GM12878 (cell line): ENCODE data around the gene STAB2. TPM values are rescaled to one million over a fixed set of nuclear protein-coding genes. Genes with fewer than 3 reads are reported as not detected.

Experiments used
- ATAC-seq: fragments of 200-7000 bp; cut with Tn5 transposase; 3 replicates; pipeline ENCODE4 v1.9.1; 2020; ENCODE audit warnings: mild to moderate bottlenecking, moderate library complexity
- BruUV-seq: library from RNA; stranded (reverse); fragments of 400-500 nt; replicated peaks from 2 replicates; lab custom pipeline; 2021; lab: Mats Ljungman, UMichigan
- CTCF ChIA-PET: fragments of 300-600 bp; sonication (Branson Sonifier 250); formaldehyde crosslinking; extraction: SDS; loops from one replicate; lab custom pipeline; 2021; ENCODE audit warnings: inconsistent platforms; lab: Yijun Ruan, JAX
- POLR2A ChIA-PET: fragments of 350-600 bp; formaldehyde crosslinking; extraction: SDS; loops from one replicate; lab custom pipeline; 2021; ENCODE audit warnings: inconsistent platforms; lab: Charles Lee
- RAD21 ChIA-PET: fragments of 300-600 bp; sonication (Branson Sonifier 250); formaldehyde crosslinking; loops from one replicate; lab custom pipeline; 2023; ENCODE audit warnings: antibody characterized with exemption; ENCODE audit not compliant: unreplicated experiment; lab: Charles Lee
- SMC1A ChIA-PET: fragments of 300-600 bp; sonication (Branson Sonifier 250); formaldehyde crosslinking; loops from one replicate; lab custom pipeline; 2023; ENCODE audit not compliant: unreplicated experiment, uncharacterized antibody; lab: Charles Lee
- DNase-seq: peaks from one replicate; pipeline ENCODE4 v3.0.0-alpha.2; 2011; ENCODE audit warnings: low read depth, low spot score
- FAIRE-seq: peaks from 3 replicates; lab custom pipeline; 2011; peaks lifted over from hg19 to GRCh38; lab: Jason Lieb, UNC
- H2AFZ ChIP-seq: 2 replicates; pipeline ENCODE4 v1.6.0; 2011; ENCODE audit warnings: low read depth, low read length, control low read depth; ENCODE audit not compliant: control insufficient read depth
- H3K27ac ChIP-seq: 2 replicates; pipeline ENCODE4 v1.5.1; 2011; ENCODE audit warnings: control low read depth; ENCODE audit not compliant: control insufficient read depth, insufficient read depth
- H3K27me3 ChIP-seq, 2 experiments: replicated peaks in 1 of 2; 2 replicates each; pipeline versions ENCODE4 v1.6.0 to v1.6.1; 2011; ENCODE audit warnings: low read length in 1 of 2; ENCODE audit not compliant: control insufficient read depth in 2 of 2, insufficient read depth in 2 of 2
- H3K36me3 ChIP-seq, 2 experiments: 2 replicates each; pipeline ENCODE4 v1.5.1; 2011; ENCODE audit warnings: low read length in 1 of 2; ENCODE audit not compliant: control insufficient read depth in 2 of 2, insufficient read depth in 2 of 2
- H3K4me1 ChIP-seq: 2 replicates; pipeline ENCODE4 v1.6.1; 2011; ENCODE audit warnings: mild to moderate bottlenecking, low read length, moderate library complexity, mixed read lengths; ENCODE audit not compliant: control insufficient read depth, insufficient read depth
- H3K4me2 ChIP-seq: 2 replicates; pipeline ENCODE4 v1.6.0; 2011; ENCODE audit warnings: control low read depth; ENCODE audit not compliant: control insufficient read depth, insufficient read depth
- H3K4me3 ChIP-seq: fragments of 200-600 bp; sonication (generic); 2 replicates; pipeline ENCODE4 v1.5.1; 2016
- H3K79me2 ChIP-seq: 2 replicates; pipeline ENCODE4 v1.6.0; 2011; ENCODE audit warnings: low read length; ENCODE audit not compliant: control insufficient read depth, insufficient read depth
- H3K9ac ChIP-seq: 2 replicates; pipeline ENCODE4 v1.8.0; 2011; ENCODE audit warnings: low read length, control low read depth, mixed read lengths; ENCODE audit not compliant: control insufficient read depth, insufficient read depth
- H3K9me3 ChIP-seq: replicated peaks from 3 replicates; pipeline ENCODE4 v1.5.1; 2011; ENCODE audit warnings: mild to moderate bottlenecking, low read length; ENCODE audit not compliant: control insufficient read depth, insufficient read depth
- H4K20me1 ChIP-seq: 2 replicates; pipeline ENCODE4 v1.6.0; 2011; ENCODE audit not compliant: control insufficient read depth, insufficient read depth
- CHD1 ChIP-seq: IDR thresholded peaks from 2 replicates; pipeline ENCODE4 v1.6.1; 2012; ENCODE audit warnings: low read depth, low read length, improper control_type of control experiment
- CREB1 ChIP-seq: IDR thresholded peaks from 2 replicates; pipeline ENCODE4 v1.6.1; 2012; ENCODE audit warnings: low read depth, mild to moderate bottlenecking, inconsistent platforms
- FOXK2 ChIP-seq: fragments of 450-650 bp; IDR thresholded peaks from 2 replicates; pipeline ENCODE4 v1.6.1; 2017; ENCODE audit warnings: mild to moderate bottlenecking, moderate library complexity
- RB1 ChIP-seq: fragments of 450-650 bp; formaldehyde crosslinking; IDR thresholded peaks from 2 replicates; pipeline ENCODE4 v1.6.1; 2017; ENCODE audit warnings: mild to moderate bottlenecking, borderline replicate concordance
- STAT3 ChIP-seq: IDR thresholded peaks from 2 replicates; pipeline ENCODE4 v1.6.1; 2011; ENCODE audit warnings: low read depth, low read length, improper control_type of control experiment
- YY1 ChIP-seq: IDR thresholded peaks from 2 replicates; pipeline ENCODE4 v1.6.1; 2011; ENCODE audit warnings: low read depth, mild to moderate bottlenecking, low read length
- ZNF24 ChIP-seq: fragments of 450-650 bp; IDR thresholded peaks from 2 replicates; pipeline ENCODE4 v1.6.1; 2017; ENCODE audit warnings: antibody characterized with exemption, mild to moderate bottlenecking
- WGBS: methylation state at CpG from one replicate; pipeline ENCODE4 v1.1.6; 2016; ENCODE audit warnings: low lambda C conversion rate; ENCODE audit not compliant: insufficient replicate concordance, insufficient coverage; ENCODE audit errors: missing lambda C conversion rate; 5-methylcytosine and 5-hydroxymethylcytosine counted together
- in situ Hi-C: fragments of 300-500 bp; cut with MboI; formaldehyde crosslinking; loops from 9 replicates; pipeline ENCODE4 v1.14.3; 2018; ENCODE audit warnings: mixed read lengths
- intact Hi-C: fragments of 100-400 bp; cut with micrococcal nuclease; formaldehyde crosslinking; loops from one replicate; pipeline ENCODE4 v1.14.2; 2022; ENCODE audit not compliant: unreplicated experiment
- polyA plus RNA-seq, 11 experiments: library from polyadenylated mRNA; depleted of rRNA in 4 of 11; unstranded in 6 of 11; stranded (reverse) in 5 of 11; fragments of >200 nt; fragmentation: Nextera tagmentation in 4 of 11; fragmentation: Illumina TruSeq in 1 of 11; extraction: Ambion mirVana in 4 of 11; extraction: Trizol in 1 of 11; gene quantifications; 1 replicate in 1 of 11; 2 replicates in 10 of 11; pipeline versions ENCODE4 v1.2.1 to v1.2.3, GENCODE V29; 2011 to 2016; ENCODE audit warnings: inconsistent platforms in 2 of 11, missing spikeins in 2 of 11, low read depth in 1 of 11
- total RNA-seq, 4 experiments: library from RNA; depleted of rRNA in 3 of 4; stranded (reverse); fragments of >200 nt in 3 of 4; fragmentation: Illumina TruSeq in 1 of 4; extraction: Trizol in 1 of 4; gene quantifications; 2 replicates each; pipeline versions ENCODE4 v1.2.1 to v1.2.3, GENCODE V29; 2013 to 2021
- TF ChIP-seq, protein P1 (sequence below): fragments of 450-650 bp; IDR thresholded peaks from 2 replicates; pipeline ENCODE4 v1.6.1; 2016; ENCODE audit warnings: mild to moderate bottlenecking, moderate library complexity, borderline replicate concordance
- TF ChIP-seq, protein P2 (sequence below): IDR thresholded peaks from 2 replicates; pipeline ENCODE4 v1.6.1; 2011; ENCODE audit warnings: borderline replicate concordance, low read depth, mild to moderate bottlenecking, moderate library complexity, low read length; ENCODE audit not compliant: insufficient read depth, poor library complexity, severe bottlenecking

Gene STAB2
- total and polyA plus RNA-seq, 10 of the 15 experiments (the other 5 are each of a cell fraction or from before 2014, with no cell fraction given) = 0.37 TPM; not detected in 9

DNA sequence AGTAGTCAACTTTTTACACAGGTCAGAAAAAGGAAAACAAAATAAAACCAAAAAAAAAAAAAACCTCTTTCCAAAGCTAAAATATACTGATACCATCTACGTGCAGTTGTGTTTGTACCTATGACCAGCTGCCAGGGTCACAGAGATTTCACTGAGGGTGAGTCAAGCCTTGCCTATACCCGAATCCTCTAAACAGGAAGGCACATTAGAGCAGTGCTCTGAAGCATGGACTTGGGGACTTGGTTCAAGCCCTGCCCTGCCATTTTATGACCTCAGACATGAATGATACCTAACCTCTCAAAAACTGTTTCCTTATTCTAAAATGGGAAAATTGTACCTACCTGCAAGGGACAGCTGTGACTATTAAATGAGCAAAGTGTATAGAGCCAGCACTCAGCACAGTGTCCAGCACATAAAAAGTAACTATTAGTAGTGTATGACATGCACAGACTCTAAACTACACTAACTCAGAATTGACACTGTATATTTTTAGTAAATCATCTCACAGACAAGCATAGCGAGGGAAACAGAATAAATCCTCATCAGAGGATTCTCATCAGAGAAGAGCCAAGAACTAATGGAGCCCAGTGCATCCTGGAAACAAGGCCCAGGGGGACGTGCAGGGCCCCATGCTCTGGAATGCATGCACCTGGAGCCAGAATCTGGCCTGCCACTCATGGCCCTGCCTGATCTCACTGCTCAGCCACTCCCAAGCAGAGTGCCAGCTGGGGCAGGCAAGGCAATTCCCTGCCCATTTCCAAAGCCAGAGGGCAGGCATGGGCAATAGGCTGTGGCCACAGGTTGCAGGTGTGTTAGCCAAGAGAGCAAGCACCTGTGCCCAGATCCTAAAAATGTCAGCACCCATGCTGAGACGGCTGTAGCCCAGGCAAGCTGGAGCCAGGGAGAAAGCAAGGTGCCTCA, 196.9 kb downstream of the STAB2 start:
- ChIA-PET POLR2A (no interaction called here), RAD21 (no interaction called here), SMC1A (interaction anchor here (1.4 kb wide), 1 partner anchor 9 kb away, joined by 3 read pairs; no protein-coding TSS in a partner anchor), CTCF (no interaction called here)
- ATAC-seq = no peak
- Histone ChIP-seq H3K4me3 (no peak overlapping the region), H3K4me1 (no peaks in the 10 kb centered on the region), H3K36me3 (peaks cover 5 to 12% of the 10 kb centered on the region in 2 experiments; a peak in 3 of 4 replicates), H4K20me1 (no peaks in the 10 kb centered on the region), H3K9me3 (no peaks in the 10 kb centered on the region), H3K4me2 (no peak overlapping the region), H3K27ac (no peak overlapping the region), H3K79me2 (no peaks in the 10 kb centered on the region), H2AFZ (no peak overlapping the region), H3K27me3 (no peaks in the 10 kb centered on the region), H3K9ac (no peak overlapping the region)
- DNase-seq = no peak
- intact Hi-C loops = no loop called here
- BruUV-seq = no TSS peak
- WGBS = 82% methylated on average over 5 of the region's 5 CpGs
- TF ChIP-seq ZNF24 (no peak), CREB1 (no peak)
- in situ Hi-C loops = no loop called here
- FAIRE-seq = no peak

DNA sequence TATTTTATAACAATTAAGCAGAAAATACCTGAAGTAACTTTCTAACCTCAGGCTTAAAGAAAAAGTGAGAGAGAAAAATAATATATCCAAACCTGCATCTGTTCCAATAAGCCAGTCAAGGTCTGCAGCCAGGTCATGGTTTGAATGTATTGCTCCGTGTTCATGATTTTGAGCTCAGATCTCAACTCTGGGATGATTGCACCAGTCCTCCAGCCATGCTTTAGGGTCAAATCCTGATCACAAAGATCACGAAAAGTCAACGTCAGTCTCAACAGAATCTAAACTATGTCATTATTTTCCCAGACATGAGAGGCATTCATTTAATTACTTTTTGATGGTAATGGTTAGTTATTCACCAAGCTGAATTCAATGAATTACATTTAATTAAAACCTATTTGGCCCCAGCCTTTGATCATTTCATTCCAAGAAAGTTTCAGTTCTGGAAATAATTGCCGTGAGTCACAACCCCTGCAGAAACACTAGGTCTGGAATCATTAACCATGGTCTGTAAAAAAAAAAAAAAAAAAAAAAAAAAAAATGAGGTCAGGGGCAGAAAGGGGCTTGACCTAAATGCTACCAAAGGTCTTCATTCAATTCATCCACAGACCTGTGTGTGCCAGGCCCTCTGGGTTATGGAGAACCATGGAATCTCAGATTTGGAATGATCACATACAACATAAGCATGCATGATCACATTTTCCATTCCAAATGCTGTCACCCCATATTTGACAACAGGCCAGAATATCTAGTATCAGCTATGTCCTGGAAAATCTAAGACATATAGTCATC, 198.4 kb downstream of the STAB2 start:
- no peaks in the 10 kb centered on the region for H3K4me1 ChIP-seq
- H3K27me3 ChIP-seq = no peaks in the 10 kb centered on the region
- in situ Hi-C loops (no loop called here), intact Hi-C loops (no loop called here)
- no peaks in the 10 kb centered on the region for H3K9me3 ChIP-seq
- SMC1A ChIA-PET = interaction anchor here (1.2 to 1.4 kb wide), 2 partner anchors 7 to 91 kb away, joined by 3 read pairs; no protein-coding TSS in a partner anchor
- CTCF ChIA-PET = no interaction called here
- RAD21 ChIA-PET = no interaction called here
- no peak overlapping the region for H3K9ac ChIP-seq
- no TSS peak for BruUV-seq
- FAIRE-seq (peak; percentile 38), DNase-seq (no peak), ATAC-seq (no peak)
- H2AFZ ChIP-seq = no peak overlapping the region
- WGBS = 73% methylated on average over 4 of the region's 4 CpGs
- peaks cover 5 to 8% of the 10 kb centered on the region in 2 experiments; a peak in 3 of 4 replicates for H3K36me3 ChIP-seq
- POLR2A ChIA-PET = no interaction called here
- H3K4me3 ChIP-seq = no peak overlapping the region
- H3K4me2 ChIP-seq = no peak overlapping the region
- H3K27ac ChIP-seq = no peak overlapping the region
- H4K20me1 ChIP-seq = no peaks in the 10 kb centered on the region
- H3K79me2 ChIP-seq = no peaks in the 10 kb centered on the region
- TF ChIP-seq, protein P1, sequence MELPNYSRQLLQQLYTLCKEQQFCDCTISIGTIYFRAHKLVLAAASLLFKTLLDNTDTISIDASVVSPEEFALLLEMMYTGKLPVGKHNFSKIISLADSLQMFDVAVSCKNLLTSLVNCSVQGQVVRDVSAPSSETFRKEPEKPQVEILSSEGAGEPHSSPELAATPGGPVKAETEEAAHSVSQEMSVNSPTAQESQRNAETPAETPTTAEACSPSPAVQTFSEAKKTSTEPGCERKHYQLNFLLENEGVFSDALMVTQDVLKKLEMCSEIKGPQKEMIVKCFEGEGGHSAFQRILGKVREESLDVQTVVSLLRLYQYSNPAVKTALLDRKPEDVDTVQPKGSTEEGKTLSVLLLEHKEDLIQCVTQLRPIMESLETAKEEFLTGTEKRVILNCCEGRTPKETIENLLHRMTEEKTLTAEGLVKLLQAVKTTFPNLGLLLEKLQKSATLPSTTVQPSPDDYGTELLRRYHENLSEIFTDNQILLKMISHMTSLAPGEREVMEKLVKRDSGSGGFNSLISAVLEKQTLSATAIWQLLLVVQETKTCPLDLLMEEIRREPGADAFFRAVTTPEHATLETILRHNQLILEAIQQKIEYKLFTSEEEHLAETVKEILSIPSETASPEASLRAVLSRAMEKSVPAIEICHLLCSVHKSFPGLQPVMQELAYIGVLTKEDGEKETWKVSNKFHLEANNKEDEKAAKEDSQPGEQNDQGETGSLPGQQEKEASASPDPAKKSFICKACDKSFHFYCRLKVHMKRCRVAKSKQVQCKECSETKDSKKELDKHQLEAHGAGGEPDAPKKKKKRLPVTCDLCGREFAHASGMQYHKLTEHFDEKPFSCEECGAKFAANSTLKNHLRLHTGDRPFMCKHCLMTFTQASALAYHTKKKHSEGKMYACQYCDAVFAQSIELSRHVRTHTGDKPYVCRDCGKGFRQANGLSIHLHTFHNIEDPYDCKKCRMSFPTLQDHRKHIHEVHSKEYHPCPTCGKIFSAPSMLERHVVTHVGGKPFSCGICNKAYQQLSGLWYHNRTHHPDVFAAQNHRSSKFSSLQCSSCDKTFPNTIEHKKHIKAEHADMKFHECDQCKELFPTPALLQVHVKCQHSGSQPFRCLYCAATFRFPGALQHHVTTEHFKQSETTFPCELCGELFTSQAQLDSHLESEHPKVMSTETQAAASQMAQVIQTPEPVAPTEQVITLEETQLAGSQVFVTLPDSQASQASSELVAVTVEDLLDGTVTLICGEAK = no peak
- TF ChIP-seq, protein P2, sequence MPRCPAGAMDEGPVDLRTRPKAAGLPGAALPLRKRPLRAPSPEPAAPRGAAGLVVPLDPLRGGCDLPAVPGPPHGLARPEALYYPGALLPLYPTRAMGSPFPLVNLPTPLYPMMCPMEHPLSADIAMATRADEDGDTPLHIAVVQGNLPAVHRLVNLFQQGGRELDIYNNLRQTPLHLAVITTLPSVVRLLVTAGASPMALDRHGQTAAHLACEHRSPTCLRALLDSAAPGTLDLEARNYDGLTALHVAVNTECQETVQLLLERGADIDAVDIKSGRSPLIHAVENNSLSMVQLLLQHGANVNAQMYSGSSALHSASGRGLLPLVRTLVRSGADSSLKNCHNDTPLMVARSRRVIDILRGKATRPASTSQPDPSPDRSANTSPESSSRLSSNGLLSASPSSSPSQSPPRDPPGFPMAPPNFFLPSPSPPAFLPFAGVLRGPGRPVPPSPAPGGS = no peak
- TF ChIP-seq STAT3 (no peak), RB1 (no peak), YY1 (no peak), FOXK2 (no peak), CHD1 (no peak)
